Medulla oblongata (tissue), 1 donor: Measurements from ENCODE around the gene DDAH1.

Experiments used
- DNase-seq: peaks from one replicate; pipeline ENCODE4 v3.0.0-alpha.2; 2015; ENCODE audit errors: extremely low spot score

Gene DDAH1

GRCh38 chr1:85303440-85304162 lies 161.4 kb downstream of the DDAH1 start:
- DNase-seq = no peak

GRCh38 chr1:85300140-85300539 lies 164.8 kb downstream of the DDAH1 start:
- DNase-seq = no peak

- DNase-seq = peak; percentile 19
Measured at GRCh38 chr1:85297855-85298629, 166.9 kb downstream of the DDAH1 start.

GRCh38 chr1:85297538-85297854 lies 167.5 kb downstream of the DDAH1 start:
- no peak for DNase-seq

- DNase-seq = no peak
Measured at GRCh38 chr1:85296980-85297379, 168.0 kb downstream of the DDAH1 start.

GRCh38 chr1:85295654-85296053 lies 169.3 kb downstream of the DDAH1 start:
- no peak for DNase-seq

GRCh38 chr1:85295006-85295431 lies 169.9 kb downstream of the DDAH1 start:
- DNase-seq = no peak

- no peak for DNase-seq
Measured at GRCh38 chr1:85290826-85291225, 174.1 kb downstream of the DDAH1 start.

GRCh38 chr1:85289848-85290335 lies 175.1 kb downstream of the DDAH1 start:
- DNase-seq = no peak

- DNase-seq = no peak
Measured at GRCh38 chr1:85289207-85289847, 175.6 kb downstream of the DDAH1 start.

- DNase-seq = no peak
Measured at GRCh38 chr1:85284202-85284601, 180.8 kb downstream of the DDAH1 start.

- no peak for DNase-seq
Measured at GRCh38 chr1:85283475-85284199, 181.3 kb downstream of the DDAH1 start.

- DNase-seq = no peak
Measured at GRCh38 chr1:85282424-85282823, 182.5 kb downstream of the DDAH1 start.

- no peak for DNase-seq
Measured at GRCh38 chr1:85280636-85281035, 184.3 kb downstream of the DDAH1 start.

GRCh38 chr1:85279458-85280080 lies 185.4 kb downstream of the DDAH1 start:
- no peak for DNase-seq

GRCh38 chr1:85278853-85279314 lies 186.1 kb downstream of the DDAH1 start:
- DNase-seq = peak; percentile 35

- no peak for DNase-seq
Measured at GRCh38 chr1:85277802-85278201, 187.2 kb downstream of the DDAH1 start.

GRCh38 chr1:85276978-85277639 lies 187.8 kb downstream of the DDAH1 start:
- DNase-seq = no peak

GRCh38 chr1:85276215-85276977 lies 188.6 kb downstream of the DDAH1 start, which contains the start of gene BCL10:
Gene BCL10, minus strand, starts transcription at chr1:85276632. Its CDS starts 280 bp downstream, at chr1:85276352.
- DNase-seq = peak; percentile 99

- peak; percentile 17 for DNase-seq
Measured at GRCh38 chr1:85275701-85276214, 189.2 kb downstream of the DDAH1 start.
